ENCODE measurements around the gene THSD7B.

Gene THSD7B

DNA sequence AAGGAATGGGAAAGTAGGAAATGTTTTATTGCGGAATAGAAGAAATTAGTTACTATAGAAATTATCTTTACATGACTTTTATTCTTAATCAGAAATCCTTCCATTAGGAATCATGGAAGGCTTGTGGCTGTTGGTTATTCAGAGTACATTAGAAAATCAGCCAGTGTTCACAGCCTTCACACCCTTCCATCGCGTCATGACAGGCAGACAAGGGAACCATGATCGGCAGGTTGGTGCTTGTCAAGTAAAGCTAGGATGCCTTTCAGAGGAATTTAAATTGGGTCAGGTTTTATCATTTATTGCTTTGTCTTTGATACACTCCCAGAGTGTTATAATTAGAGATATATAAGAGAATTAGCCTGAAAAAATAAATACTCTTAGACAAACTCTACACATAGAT is 400.6 kb downstream of the THSD7B start:
- no peak for DNase-seq

DNA sequence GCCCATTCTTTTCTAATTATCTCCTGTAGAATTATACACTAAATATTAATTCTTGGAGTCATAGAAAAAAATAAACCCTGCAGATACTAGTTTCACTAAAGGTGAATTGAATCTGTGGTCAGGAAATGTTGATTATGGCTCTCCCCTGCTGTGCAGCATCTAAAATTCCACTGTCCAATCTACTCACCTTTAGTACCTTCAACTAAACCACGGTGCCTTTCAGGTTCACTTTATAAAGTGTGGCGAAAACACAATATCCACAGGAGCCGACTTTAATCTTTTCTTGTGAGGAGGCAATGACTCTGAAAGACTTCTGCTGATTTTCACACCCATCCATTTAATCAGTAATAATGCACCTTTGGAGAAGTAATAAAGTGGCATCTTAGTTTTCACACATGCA is 402.3 kb downstream of the THSD7B start:
- DNase-seq, result no peak

DNA sequence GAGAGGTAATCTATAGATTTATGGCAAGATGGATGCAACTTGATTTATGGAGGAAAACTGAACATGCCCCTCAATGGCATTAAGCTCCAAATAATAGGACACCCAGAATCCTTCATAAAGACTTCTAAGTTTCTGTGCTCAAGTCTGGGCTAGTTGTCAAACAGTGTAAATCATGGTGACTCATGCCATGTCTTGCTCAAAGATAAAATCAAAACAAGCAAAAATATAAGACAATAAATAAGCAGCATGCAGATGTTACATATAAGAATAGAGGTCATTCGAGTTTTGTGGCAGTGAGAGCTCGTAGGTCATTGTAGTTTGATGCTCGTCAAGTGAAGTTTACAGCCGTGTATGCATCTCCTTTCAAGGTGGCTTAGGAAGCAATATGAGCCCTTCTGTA is 403.2 kb downstream of the THSD7B start:
- no peak for DNase-seq

DNA sequence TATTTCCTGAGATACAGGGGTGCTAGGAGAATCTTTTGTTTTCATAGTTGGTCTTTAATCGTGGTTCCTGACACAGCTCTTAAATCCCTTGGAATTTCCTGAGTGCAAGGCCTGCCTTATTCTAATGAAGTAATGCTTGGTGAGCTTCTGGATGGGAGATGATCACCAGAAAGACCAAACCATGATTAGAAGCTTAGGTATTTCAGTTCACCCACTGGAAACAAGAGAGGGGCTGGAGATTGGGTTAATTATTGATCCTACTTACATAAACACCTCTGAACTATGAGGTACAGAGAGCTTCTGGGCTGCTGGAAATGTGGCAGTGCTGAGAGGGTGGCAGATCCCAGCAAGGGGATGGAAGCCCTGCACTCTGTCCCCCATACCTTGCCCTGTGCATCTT is 406.8 kb downstream of the THSD7B start:
- no peak for DNase-seq

DNA sequence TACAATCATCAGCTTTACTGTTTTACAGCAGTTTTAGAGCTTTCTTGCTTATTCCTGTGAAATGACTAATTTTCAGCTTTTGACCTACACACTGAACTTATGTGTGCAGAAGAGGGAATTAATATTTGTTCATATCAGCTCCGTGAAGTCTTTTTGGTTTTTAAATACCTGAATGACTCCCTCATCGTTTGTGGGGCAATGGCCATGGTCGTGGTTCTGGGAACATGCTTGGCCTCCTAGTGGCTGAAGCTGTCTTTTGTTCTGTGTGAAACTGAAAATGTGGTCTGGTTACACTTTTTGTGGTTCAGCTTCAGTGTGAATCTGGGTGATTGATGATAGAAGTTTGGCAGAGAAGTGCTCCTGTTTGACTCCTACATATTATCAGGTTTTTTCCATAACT is 408.1 kb downstream of the THSD7B start:
- DNase-seq, result no peak

DNA sequence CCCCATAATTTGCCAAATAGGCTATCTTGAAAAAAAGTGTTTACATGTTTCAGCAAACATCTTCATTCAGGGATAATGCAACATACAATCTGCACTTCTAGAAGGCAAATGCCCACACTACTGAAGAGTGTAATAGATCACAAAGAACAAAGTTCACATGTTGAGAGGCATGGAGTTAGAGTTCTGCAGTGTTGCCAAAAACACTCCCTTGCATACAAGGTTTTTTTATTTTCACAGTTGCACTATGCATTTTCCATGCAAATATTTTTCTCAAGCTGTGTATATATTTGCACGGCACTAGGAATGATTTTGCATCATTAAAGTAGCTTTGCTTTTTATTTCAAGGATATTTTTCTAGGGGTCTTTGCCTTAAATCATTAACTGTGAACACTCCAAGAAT is 409.9 kb downstream of the THSD7B start:
- no peak for DNase-seq

DNA sequence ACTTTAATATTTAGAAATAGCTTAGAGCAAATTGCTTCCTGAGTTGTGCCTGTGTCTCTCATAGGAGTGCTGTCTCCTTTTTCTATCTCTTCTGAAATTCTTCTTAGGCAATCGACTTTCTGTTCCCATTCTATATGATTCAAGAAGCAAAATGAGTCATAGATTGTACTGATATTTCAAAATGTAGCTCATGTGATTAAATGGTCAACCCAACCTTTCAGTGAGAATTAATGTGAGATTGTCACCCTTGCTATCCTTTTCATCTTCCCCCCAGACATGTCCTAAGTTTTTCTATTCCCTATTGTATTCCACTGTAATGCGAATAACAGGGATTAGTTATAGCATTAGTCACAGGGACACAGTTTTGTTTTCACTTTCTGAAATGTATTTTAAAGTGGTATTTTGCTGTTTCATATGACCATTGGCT is 413.6 kb downstream of the THSD7B start:
- DNase-seq, result no peak

DNA sequence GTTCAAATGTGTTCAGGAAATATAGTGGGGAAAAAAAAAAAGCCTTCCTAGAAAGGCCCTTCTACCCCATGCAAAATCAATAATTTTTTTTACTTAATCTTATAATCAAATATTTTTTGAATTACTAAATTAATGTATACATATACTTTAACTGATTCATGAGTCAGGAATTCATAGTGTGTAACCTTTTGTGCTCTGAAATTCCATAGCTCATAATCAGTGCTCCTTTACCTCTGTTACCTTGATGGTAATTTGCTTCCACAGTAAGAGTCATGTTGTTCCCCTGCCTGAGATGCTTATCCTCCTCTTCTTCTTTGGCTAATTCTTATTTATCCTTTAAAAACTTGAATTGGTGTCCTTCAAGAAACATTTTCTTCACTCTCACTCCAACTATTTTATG is 414.2 kb downstream of the THSD7B start:
- DNase-seq, result no peak

DNA sequence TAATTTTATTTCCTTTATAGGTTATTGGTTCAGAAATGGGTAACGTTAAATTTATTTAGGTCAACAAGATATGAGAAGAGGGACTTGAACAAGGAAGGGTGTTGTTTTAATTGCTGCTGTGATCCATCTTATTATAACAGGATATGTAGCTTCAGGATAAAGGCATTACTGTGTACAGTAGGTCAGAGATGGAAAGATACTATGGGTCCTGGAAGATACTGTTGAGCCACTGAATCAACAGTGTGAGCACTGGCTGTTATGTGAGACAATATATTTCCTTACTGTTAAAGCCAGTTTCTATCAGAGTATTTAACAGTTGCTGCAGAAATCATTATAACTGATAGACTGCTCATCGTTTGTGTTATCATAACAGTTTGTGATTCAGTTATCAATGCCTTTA is 414.7 kb downstream of the THSD7B start:
- no peak for DNase-seq

DNA sequence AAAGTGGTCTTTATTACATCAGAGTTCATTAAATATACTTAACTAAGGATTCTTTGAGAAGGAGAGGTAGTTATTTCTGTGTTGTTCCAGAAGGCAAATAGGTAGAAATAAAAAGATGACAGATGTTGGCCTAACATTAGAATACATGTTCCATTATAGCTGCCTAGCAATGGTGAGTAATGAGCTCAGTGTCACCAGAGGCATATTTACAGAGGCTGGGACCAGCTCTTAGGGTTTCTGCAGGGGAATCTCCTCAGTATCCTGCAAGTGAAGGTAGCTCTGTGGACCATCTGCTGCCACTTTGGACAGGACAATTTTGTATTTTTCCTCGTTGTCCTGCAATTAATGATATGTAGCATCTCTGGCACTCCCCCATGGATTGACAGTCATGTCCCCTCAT is 416.0 kb downstream of the THSD7B start:
- DNase-seq, result no peak

DNA sequence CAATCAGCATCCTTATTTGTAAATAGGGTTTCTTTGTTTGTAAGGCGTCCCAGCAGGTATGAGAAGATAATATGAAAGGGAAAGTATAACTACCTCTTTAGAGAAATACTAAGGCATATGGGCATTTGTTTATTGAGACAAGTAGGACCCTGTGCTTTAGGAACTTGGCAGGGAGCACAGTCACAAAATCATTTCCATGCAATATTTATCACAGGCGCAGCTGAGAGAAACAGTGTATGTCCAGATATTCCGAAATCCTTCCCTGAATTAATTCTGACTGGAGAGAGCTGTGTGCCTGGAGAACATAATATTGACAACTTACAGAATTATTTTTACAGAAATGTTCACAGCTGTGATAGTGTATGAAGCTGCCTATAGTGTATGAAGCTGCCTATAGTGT is 416.7 kb downstream of the THSD7B start:
- no peak for DNase-seq

DNA sequence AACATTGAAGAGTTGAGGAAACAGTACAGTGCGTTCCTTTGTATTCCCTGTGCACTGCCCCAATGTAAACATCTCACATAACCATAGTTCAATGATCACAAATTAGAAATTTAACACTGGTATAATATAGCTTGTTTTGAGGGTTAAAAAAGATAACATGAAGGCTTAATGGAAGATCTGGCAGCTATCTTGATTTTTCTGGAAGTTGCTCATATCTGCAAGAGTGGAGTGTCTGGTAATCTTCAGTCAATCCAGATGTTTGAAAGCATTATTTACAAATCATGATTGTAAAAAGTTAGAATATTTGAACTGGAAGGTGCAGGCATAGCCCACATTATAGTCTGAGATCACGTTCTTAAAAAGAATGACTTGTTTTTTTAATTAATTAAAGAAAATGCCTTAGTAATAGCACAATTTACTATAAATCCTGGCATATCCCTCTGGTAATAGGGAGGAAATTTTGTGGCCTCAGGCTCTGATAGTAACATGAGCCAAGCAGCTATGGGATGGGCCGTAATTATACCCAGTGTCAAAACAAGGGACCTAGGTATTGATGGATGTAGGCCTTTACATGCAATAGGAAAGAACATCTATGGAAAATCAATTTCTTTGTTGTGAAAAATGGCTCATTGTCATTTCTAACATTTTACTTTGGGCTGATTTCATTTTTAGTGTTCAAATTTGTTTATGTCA is 418.0 kb downstream of the THSD7B start:
- DNase-seq, result no peak

DNA sequence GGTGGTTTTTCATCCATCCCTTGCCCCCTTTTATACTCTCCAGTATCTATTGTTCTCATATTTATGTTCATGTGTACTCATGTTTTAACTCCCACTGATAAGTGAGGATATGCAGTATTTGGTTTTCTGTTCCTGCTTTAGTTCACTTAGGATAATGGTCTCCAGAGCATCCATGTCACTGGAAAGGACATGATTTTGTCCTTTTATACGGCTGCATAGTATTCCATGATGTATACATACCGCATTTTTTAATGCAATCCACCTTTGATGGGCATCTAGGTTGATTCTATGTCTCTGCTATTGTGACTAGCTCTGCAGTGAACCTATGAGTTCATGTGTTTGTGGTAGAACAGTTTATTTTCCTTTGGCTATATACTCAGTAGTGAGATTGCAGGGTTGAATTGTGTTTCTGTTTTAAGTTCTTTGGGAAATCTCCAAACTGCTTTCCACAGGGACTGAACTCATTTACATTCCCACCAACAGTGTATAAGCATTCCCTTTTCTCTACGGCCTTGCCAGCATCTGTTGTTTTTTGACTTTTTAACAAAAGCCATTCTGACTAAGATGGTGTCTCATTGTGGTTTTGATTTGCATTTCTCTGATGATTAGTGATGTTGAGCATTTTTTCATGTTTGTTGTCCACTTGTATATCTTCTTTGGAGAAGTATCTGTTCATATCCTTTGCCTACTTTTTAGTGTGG is 420.2 kb downstream of the THSD7B start:
- DNase-seq, result no peak

DNA sequence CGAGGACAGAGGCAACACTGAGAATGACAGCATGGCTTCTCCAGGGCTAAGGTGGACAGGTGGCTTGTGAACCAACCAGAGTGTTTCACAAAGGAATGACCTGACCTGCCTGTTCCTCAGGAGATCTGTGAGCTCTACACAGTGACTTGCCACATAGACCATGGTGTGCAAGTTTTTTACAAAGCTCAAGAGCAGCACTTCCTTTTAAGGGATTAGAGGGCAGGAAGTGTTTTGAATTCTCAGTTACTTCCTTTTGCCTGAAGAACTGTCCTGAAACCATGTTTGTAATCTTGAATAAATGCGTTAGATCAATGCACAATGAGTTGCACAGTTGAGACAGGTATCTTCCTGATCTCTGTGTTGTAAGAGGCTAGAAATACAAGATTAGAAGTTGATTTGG is 421.9 kb downstream of the THSD7B start:
- no peak for DNase-seq

DNA sequence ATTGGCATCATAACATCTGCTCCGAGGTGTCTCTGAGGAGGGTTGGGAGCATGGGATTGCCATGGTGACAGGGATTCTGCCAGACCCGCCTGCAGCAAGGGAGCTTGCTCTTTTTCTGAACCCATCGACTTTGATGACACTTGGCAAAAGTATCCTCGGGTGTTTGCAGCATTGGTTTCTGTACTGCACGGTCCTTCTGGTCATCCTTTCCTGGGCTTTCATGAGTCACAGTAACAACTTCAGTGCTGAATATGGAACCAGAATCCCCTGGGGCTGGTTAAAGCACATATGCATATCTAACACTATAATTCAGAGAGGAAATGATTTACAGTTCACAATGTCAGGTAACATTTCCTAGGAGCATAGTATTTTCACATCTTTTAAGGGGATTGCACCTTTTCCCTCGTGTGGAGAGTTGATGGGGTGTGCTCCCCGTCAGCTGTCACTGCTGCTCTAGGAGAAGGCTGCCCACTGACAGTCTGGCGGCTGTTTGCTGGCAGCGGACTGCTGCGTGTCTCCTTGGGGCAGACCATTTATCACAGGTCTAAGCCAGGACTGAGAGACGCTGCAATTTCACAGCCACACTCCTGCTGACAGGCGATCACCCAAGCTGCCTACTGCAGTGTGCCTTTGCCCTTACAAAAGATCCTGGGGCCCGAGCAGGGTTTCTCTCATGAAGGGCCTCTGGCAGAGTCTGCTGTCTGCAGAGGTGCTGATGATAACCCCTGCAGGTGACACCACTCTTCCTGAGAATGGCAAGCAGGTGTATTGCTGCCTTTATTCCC is 425.3 kb downstream of the THSD7B start:
- no peak for DNase-seq

DNA sequence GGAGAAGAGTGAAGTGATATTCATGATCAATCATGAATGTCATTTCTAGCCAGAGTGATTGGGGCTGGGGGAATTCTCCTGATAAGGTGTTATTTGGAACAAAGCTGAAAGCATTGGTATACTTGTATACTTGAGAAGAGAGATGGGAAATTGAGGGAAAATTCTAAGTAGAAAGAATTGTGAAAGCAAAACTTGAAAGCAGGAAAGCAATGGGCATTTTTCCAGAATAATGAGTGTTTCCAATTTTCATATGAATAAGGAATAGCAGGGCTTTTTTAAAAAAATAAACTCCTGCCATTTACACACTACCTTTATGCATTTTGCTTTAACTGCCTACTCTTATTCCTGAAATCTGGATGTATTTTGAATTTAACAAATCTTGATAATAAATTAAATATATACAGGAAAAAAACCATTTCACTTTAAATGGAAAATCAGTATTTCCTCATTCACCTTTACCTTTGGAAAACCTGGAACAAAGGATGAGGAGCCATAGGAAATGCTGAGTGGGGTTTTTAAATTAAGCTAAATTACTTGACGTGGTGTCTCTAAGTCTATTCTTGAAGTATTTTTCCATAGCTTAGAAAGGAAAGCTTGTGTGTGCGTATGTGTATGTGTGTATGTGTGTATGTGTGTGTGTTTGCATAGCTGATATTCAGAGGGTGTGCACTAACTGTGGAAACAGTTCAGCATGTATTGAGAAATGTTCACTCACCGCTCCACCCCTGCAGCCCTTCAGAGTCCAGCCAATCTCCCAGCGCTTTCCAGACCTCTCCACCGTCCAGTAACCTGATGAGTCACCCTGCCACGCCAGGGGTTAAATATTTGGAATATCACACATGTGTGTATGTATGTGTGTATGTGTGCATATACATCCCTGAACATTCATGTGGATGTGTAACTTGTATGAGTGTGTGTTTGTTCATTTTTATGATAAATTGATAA is 427.3 kb downstream of the THSD7B start:
- DNase-seq, result no peak

DNA sequence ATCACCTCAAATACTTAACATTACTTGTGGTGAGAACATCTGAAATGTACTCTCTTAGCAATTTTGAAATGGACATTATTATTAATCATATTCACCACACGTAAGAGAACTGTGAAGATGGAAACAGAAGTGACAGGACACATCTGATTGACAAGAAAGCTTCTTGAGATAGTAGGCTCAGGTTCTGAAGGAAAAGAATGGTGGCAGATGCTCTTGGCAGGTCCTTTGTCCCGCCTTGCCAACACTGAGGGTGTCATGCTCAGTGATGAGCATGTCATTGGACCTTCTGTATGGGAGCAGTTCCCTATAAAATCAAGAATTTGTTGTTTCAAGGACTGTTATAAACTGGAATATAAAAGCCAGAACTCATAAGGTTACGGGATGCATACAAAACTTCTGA is 428.1 kb downstream of the THSD7B start:
- DNase-seq, result no peak

DNA sequence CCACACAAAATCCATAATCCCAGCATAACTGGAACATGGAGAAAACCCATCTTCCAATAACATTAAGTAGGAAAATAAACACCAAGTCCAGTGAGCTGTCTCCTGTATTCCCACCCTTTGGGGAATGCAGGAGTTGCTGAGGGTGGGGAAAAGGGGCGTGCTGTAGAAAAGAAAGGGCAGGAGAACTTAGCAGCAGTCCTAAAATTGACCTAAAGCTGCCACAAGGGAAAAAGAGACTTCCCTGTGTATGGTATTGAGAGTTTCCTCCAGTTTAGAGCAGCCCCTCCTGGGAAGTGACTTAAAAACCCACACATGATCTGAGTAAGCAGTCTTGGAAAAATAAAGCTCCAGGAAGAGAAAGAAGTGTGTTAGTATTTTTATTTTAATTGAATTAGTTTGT is 428.8 kb downstream of the THSD7B start:
- DNase-seq, result no peak

DNA sequence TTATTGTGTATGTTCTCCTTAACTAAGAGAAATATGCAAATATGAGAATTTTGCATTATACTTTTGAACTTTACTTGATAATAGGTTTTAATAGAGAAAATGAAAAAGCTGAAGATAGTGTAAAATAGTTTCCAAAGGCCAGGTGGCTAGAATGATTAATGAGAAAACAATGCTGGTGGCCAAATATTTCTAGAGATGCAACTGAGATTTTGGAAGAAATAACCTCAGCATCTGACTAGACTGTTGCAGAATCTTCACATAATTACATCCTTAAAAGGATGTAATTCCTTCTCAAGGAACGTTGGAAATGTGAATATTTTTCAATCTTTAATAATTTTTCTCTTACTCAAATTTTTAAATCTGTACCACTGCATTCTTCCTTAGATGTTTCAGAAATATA is 434.4 kb downstream of the THSD7B start:
- no peak for DNase-seq

DNA sequence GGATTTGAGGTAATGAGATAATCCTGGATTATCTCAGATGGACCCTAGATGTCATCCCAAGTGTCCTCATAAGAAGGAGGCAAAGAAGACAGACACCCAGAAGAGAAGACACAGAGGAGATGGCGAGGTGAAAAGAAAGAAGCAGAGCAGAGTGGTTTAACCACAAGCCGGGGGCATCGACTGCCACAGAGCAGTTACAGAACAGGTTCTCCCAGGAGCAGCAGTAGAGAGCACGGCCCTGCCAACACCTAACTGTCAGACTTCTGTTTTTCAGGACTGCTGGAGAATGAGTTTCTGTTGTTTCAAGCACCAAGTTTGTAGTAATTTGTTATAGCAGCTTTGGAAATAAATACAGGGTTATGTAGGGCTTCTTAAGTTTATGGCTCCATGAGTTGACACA is 437.0 kb downstream of the THSD7B start:
- no peak for DNase-seq

DNA sequence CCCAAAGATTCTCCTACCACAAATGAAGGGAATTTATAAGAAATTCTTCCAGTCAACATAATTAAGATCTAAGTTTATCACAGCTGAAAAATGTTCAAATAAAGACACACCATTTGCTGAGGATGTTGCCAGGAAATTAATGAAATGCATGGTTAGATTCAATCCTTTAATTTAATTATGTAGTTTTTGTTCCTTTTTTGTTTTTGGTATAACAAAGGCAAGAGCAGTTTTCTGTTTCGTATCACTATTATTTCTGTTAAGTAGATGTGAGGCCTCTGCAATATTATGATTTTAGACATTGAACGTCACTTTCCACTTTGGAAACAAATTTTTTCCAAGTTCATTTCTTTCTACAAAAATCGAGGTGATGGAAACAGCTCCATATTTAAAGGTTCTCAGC is 440.0 kb downstream of the THSD7B start:
- DNase-seq, result no peak

DNA sequence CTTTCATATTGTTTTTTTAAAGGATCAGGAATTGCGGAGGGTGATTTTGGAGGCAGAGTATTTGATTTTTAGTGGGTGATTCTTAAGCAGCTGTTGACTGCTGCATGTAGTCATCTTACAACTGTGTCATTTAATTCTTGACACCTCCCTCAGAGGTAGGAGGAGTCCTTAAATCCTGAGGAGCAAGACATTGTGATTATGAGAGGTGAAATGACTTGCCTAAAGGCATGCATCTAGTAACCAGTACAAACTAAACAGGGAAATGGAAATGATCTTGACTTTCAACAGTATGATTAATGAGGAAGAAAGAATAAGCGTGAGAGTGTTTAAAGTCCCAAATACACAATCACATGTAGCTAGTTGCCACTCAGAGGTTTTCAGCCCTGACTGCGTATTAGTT is 440.7 kb downstream of the THSD7B start:
- no peak for DNase-seq

DNA sequence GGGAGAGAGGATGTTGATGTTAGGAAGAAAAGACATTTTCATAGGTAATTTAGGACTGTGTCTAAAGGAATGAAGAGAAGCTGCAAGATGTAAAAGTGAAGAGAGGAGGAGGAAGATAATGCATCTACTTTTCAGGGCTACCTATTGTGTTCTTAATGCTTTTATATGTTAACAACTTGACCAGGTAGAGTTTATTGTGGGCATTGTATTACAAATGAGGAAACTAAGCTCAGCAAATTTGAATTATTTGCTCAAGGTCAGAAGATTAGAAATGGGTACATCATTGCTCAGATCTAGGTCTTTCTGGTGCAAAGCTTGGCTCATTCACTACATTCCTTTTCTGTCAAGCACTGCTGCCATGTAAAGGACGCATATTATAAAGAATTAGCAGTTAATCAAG is 441.7 kb downstream of the THSD7B start:
- no peak for DNase-seq
